Measurements from ENCODE around the gene OR2K2.

OR2K2 gene, protein sequence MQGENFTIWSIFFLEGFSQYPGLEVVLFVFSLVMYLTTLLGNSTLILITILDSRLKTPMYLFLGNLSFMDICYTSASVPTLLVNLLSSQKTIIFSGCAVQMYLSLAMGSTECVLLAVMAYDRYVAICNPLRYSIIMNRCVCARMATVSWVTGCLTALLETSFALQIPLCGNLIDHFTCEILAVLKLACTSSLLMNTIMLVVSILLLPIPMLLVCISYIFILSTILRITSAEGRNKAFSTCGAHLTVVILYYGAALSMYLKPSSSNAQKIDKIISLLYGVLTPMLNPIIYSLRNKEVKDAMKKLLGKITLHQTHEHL

GRCh38 chr9:111330124-111330523 is at the start of gene OR2K2:
Gene OR2K2 (minus strand): TSS chr9:111330224. CDS start chr9:111328433, 1,791 bp downstream.
- DNase-seq (ENCODE audit: low read depth): no peak
- TF ChIP-seq, protein P1, sequence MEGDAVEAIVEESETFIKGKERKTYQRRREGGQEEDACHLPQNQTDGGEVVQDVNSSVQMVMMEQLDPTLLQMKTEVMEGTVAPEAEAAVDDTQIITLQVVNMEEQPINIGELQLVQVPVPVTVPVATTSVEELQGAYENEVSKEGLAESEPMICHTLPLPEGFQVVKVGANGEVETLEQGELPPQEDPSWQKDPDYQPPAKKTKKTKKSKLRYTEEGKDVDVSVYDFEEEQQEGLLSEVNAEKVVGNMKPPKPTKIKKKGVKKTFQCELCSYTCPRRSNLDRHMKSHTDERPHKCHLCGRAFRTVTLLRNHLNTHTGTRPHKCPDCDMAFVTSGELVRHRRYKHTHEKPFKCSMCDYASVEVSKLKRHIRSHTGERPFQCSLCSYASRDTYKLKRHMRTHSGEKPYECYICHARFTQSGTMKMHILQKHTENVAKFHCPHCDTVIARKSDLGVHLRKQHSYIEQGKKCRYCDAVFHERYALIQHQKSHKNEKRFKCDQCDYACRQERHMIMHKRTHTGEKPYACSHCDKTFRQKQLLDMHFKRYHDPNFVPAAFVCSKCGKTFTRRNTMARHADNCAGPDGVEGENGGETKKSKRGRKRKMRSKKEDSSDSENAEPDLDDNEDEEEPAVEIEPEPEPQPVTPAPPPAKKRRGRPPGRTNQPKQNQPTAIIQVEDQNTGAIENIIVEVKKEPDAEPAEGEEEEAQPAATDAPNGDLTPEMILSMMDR (conservative IDR thresholded peaks at IDR 0.05; ENCODE audit: control insufficient read depth, insufficient read depth, low read depth, low read length): no peak
- H3K4me3 ChIP-seq (ENCODE audit: control insufficient read depth, low read depth, low read length): no peak within 1 kb of the TSS

DNA sequence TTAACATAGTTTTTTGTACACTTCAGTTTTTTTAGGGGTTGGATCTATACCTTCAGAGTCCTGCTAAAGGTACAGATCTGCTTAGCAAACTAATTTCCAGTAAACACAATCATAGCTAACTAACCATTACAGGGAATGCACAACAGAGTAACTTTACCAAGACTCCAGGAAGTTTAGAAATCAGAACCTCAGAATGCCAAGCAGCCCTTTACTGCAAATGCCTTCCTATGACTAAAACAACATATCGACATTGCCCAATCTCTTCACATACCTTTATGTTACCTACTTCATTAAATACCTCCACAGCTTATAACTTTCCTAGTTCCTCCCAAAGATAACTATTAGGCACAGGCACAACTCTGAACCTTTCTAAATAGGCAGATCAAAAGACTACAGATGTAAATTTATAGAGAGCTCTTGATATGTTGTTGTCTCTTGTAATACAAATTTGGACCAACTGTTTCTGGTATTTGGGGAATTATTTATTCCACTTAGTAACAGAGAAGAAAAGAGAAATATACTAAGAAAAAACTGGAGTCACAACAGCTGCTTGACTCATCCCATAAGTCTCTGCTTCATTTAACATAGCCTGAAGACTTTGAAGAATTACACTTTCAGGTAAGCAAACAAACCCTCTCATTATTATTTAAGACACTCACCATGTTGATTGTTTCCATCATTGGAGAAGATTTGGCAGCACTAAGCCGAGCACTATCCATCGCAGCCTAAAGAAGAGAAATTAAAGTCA is 46.0 kb upstream of the OR2K2 start:
- DNase-seq (ENCODE audit: low read depth): peak; percentile 17
- TF ChIP-seq, protein P1 (conservative IDR thresholded peaks at IDR 0.05; ENCODE audit: control insufficient read depth, insufficient read depth, low read depth, low read length): no peak
- no peak overlapping the region for H3K4me3 ChIP-seq (ENCODE audit: control insufficient read depth, low read depth, low read length)

GRCh38 chr9:111375062-111375461 is 45.0 kb upstream of the OR2K2 start:
- no peak overlapping the region for H3K4me3 ChIP-seq (ENCODE audit: control insufficient read depth, low read depth, low read length)
- no peak for DNase-seq (ENCODE audit: low read depth)
- TF ChIP-seq, protein P1 (conservative IDR thresholded peaks at IDR 0.05; ENCODE audit: control insufficient read depth, insufficient read depth, low read depth, low read length): no peak

- no peak for DNase-seq (ENCODE audit: low read depth)
- TF ChIP-seq, protein P1 (conservative IDR thresholded peaks at IDR 0.05; ENCODE audit: control insufficient read depth, insufficient read depth, low read depth, low read length): no peak
- H3K4me3 ChIP-seq (ENCODE audit: control insufficient read depth, low read depth, low read length): no peak overlapping the region
Observed at GRCh38 chr9:111372297-111372696, 42.3 kb upstream of the OR2K2 start.

DNA sequence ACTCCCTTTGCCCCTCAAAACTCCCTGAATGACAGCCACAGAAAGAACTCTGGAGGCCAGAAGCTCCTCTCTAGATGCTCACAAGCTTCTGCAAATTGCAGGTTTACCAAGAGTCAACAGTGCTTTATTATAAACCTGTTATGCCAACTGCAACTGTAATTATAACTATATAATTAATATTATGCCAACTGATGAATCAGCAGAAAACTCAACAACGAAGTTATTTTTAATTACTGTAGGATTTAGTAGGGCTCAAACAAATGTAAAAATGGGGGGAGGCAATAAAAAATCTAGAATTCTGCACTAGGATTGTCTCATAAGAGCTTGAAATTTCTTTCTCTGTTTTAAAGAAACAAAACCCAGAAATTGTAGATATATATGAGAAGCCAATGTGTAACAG is 37.0 kb upstream of the OR2K2 start:
- DNase-seq (ENCODE audit: low read depth): no peak
- H3K4me3 ChIP-seq (ENCODE audit: control insufficient read depth, low read depth, low read length): no peak overlapping the region
- TF ChIP-seq, protein P1 (conservative IDR thresholded peaks at IDR 0.05; ENCODE audit: control insufficient read depth, insufficient read depth, low read depth, low read length): no peak

- H3K4me3 ChIP-seq (ENCODE audit: control insufficient read depth, low read depth, low read length): no peak overlapping the region
- TF ChIP-seq, protein P1 (conservative IDR thresholded peaks at IDR 0.05; ENCODE audit: control insufficient read depth, insufficient read depth, low read depth, low read length): no peak
- DNase-seq (ENCODE audit: low read depth): no peak
Observed at GRCh38 chr9:111362526-111362925, 32.5 kb upstream of the OR2K2 start.
